HG02981 (cell line): ENCODE measurements around the gene SGTB.

Experiments used
- ATAC-seq: cut with Tn5 transposase; IDR thresholded peaks from one replicate; pipeline ENCODE4 v1.9.1; 2021; ENCODE audit warnings: mild to moderate bottlenecking, moderate library complexity; ENCODE audit not compliant: unreplicated experiment

Gene SGTB, protein sequence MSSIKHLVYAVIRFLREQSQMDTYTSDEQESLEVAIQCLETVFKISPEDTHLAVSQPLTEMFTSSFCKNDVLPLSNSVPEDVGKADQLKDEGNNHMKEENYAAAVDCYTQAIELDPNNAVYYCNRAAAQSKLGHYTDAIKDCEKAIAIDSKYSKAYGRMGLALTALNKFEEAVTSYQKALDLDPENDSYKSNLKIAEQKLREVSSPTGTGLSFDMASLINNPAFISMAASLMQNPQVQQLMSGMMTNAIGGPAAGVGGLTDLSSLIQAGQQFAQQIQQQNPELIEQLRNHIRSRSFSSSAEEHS

DNA sequence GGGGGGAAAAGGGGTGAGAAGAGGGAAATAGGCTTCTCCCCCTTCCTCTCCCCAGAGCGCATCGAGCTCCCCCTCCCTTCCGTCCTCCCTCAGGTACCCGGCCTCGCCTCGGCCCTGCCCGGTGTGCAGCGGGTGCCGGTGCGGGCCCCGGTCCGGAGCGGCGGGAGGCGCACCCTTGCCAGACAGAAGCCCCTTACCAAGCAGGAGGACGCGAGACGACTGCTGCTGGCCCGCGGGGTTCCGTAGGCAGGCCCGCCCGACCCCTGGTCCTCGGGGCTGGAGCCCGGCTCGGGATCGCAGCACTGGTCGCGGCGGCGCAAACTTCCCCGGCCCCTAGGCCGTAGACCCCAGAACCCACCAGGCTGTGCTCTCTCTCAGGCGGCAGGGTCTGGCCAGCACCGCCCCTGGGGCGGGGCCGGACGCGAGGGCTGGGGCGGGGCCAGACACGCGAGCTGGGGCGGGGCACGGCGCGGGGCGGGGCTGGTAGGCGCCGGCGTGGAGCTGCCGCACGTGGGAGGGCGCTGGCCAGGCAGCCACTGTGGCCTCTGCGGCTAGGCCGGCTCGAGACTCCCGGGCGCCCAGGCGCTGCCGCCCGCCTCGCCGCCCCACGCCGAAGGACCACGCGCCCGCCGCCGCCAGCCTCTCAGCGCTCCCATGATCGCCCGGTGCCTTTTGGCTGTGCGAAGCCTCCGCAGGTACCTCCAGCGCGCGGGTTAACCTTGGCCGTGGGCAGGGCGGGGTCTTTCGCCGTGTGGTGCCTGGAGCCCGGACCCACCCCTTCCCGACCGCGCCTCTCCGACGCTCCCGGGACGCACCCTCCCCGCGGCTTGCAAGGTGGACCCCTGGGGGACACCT, at the start of gene SGTB, which contains the start of gene NLN:
Gene SGTB (minus strand): TSS at position 390 of the 855 bp plus-strand sequence. CDS start 1,302 bp downstream, outside the sequence.
Gene NLN (plus strand): TSS at position 486 of the 855 bp plus-strand sequence. CDS start 169 bp downstream, at position 655.
- peak; percentile 90 for ATAC-seq

DNA sequence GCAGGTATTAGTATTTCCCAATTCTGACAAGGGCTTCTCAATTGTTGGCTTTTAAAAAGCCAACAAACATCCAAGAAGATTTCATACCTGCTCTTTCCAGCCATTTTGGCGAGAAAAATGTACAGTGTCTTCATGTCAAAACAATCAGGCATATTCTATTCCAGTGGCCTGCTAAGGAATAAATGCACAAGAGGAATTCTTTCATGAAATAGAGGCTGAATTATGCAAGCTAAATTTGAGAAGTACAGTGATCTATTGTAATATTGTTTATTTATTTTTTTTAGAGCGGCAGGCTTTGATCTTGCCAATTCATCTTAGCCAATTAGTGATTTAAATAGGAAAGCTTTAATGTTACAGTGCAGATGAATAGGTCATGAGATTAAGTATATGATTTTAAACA, 49.4 kb upstream of the SGTB start:
- no peak for ATAC-seq

DNA sequence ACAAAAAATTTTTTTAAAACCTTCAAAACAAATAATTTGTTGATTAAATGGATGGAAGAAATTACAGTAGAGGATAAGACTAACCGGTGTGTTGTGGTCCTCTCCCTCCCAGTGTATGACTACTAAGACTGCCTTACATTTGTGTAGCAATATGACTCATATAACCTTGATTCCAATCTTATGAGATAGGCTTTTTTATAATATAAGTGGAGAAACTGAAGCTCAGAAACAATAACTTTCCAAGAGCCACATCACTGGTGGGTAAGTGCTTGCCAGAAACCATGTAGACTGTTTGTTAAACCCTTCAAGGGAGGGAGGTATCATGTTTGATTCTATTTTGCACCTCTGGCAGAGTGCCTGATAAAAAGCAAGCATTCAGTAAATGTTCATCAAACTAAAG, 47.6 kb upstream of the SGTB start:
- ATAC-seq = no peak

DNA sequence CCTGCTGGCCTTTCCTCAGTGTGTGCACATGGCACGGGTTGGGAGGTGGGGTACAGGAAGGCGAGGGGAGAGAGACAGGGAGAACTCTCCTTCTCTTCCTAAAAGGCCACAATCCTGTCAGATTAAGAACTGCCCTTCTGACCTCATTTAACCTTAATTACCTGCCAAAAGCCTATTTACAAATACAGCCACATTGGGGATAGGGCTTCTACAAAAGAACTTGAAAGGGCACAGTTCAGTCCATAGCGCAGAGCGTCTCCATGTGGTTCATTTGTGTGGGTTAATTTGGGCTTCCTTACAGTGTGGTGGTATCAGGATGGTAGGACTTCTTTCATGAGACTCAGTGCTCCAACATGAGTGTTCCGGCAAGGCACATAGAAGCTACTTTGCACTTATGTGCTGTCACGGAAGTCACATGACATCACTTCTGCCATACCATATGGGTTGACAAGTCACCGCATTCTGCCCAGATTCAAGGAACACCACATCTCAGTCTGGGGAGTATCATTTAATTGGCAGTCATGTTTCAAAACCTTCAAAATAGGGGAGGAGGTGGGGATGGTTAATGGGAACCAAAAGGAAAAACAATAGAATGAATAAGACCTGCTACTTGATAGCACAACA, 46.9 kb upstream of the SGTB start:
- no peak for ATAC-seq

DNA sequence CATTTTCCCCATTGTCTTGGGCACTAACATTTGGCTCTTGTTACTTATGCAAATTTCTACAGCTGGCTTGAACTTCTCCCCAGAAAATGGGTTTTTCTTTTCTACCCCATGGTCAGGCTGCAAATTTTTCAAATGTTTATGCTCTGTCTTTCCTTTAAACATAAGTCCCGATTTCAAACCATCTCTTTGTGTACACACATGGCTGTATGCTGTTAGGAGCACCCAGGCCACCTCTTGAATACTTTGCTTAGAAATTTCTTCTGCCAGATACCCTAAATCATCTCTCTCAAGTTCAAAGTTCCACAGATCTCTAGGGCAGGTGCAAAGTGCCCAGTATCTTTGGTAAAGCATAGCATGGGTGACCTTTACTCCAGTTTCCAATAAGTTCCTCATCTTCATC, 45.7 kb upstream of the SGTB start:
- no peak for ATAC-seq

DNA sequence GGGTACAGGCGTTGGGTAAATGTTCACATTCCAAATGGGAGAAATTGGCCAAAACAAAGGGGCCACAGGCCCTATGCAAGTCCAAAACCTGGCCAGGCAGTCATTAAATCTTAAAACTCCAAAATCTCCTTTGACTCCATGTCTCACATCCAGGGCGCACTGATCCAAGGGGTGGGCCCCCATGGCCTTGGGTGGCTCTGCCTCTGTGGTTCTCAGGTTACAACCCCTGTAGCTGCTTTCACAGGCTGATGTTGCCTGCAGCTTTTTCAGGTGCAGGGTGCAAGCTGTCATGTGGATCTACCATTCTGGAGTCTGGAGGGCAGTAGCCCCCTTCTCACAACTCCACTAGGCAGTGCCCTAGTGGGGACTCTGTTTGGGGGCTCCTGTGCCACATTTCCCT, 44.9 kb upstream of the SGTB start:
- no peak for ATAC-seq

DNA sequence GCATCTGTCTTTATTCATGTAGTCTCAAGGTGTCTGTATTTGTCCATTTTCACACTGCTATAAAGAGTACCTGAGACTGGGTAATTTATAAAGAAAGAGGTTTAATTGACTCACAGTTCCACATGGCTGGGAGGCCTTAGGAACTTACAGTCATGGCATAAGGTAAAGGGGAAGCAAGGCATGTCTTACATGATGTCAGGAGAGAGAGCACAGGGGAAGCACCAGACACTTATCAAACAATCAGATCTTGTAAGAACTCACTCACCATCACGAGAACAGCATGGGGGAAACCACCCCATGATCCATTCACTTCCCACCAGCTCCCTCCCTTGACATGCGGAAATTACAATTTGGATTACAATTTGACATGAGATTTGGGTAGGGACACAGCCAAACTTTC, 44.3 kb upstream of the SGTB start:
- ATAC-seq = no peak

DNA sequence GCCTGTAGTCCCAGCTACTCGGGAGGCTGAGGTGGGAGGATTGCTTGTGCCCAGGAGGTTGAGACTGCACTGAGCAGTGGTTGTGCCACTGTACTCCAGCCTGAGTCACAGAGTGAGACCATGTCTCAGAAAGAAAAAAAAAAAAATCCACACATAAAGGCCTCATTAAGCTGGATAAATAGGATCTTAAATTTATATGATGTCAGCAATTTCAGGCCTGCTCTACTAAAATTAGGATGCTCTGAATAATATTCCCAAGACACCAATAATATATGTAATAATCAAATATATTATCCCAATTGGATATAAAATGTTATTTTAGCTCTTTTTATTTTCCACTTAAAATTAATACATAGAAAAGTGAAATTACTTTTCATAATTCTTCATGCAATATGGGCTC, 43.7 kb upstream of the SGTB start:
- no peak for ATAC-seq

DNA sequence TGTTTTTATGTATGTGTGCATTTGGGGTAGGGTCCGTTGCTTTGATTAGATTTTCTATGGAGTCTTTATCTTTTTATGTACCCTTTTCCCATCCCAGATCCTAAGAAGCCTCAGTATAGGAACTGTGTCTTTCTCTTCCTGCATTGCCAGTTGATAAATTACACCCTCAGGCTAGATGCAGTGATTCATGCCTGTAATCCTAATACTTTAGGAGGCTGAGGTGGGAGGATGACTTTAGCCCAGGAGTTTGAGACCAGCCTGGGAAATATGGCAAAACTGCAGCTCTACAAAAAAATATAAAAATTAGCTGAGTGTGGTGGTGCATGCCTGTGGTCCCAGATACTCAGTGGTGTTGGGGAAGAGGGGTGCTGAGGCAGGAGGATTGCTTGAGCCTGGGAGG, 40.3 kb upstream of the SGTB start:
- ATAC-seq = no peak

DNA sequence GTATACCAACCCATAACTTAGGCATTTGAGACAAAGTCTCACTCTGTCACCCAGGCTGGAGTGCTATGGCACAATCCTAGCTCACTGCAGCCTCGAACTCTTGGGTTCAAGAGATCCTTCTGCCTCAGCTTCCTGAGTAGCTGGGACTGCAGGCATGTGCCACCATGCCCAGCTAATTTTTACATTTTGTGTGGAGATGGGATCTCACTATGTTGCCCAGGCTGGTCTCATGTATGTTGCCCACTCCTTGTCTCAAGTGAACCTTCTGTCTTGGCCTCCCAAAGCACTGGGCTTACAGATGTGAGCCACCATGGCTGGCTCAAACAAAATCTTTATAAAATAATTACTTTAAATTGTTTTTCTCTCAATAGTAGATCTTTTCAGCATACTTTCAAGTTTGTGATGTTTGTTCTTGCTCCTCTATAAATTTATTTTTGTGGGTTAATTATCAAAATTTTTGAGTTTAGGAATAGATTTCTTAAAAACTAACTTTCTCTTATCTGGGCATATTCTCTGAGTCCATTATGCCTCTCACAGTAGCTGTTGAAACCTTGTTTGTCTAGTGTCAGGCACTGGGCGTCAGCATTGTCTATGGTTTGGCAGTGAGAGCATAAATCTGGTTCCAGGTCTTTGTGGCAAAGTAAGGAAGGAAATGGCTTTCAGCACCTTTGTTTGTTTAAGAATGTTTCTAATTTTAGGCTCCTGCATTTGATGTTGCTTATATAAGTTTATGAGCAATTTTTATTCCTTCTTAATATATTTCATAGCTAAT, 38.8 kb upstream of the SGTB start:
- ATAC-seq = peak; percentile 68

DNA sequence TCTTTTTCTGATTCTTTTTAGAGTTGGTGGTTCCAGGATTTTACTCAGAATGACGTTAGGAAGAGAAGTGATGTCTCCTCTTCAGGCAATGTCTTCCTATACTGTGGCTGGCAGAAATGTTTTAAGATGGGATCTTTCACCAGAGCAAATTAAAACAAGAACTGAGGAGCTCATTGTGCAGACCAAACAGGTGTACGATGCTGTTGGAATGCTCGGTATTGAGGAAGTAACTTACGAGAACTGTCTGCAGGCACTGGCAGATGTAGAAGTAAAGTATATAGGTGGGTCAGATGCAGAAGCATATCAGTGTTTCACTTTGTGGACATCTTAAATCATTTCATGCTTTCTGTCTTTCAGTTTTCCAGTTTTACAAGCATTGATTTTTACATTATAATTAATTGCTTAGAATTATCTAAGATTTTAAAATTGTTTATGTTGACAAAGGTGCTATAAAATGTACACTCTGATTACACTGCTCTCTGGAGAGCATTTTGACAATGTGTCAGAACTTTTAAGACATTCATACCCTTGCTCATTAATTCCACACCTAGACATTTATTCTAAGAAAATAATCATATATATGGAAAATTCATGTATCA, 36.7 kb upstream of the SGTB start:
- ATAC-seq = no peak

DNA sequence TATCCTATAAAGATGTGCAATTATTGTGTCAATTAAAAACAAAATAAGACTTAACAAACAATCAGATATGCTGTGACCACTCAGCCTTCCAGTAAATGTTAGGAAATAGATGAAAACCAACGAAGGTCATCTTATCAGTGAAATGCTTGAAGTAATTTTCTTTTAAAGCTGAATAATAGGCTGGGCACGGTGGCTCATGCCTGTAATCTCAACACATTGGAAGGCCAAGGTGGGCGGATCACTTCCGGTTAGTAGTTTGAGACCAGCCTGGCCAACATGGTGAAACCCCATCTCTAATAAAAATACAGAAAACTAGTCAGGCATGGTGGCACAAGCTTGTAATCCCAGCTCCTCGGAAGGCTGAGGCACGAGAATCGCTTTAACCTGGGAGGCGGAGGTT, 31.3 kb upstream of the SGTB start:
- no peak for ATAC-seq

DNA sequence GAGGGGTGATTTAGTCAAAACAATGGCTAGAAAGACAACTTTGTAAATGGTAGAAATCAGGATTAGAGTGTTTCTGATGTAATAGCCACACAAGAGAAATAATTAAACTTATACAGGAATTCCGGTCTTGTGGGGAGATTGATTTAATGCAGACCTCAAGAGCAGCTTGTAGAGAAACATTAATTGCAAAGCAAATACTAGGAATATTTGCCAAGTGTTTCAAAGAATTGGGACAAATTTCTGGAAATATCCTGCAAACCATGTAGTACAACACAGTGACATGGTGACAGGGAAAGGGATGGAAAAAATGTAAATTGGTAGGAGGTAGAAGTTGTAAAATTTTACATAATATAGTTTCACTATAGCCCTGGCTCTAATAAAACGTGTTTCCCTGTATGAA, 29.0 kb upstream of the SGTB start:
- no peak for ATAC-seq

DNA sequence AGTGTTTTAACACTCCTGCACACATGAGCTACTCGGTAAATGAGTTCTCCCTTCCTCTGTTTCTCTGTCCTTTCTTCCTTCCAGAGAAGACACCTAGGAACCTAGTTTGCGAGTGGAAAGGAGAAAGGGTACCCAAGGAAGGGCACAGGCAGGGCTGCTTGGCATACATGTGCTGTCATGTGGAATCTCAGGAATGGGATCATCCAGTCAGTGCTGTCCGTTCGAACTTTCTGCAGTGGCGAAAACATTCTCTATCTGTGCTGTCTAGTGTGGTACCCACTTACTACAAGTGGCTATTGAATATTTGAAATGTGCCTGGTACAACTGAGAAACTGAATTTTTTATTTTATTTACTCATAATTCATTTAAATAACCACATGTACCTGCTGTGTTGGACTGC, 28.0 kb upstream of the SGTB start:
- no peak for ATAC-seq

DNA sequence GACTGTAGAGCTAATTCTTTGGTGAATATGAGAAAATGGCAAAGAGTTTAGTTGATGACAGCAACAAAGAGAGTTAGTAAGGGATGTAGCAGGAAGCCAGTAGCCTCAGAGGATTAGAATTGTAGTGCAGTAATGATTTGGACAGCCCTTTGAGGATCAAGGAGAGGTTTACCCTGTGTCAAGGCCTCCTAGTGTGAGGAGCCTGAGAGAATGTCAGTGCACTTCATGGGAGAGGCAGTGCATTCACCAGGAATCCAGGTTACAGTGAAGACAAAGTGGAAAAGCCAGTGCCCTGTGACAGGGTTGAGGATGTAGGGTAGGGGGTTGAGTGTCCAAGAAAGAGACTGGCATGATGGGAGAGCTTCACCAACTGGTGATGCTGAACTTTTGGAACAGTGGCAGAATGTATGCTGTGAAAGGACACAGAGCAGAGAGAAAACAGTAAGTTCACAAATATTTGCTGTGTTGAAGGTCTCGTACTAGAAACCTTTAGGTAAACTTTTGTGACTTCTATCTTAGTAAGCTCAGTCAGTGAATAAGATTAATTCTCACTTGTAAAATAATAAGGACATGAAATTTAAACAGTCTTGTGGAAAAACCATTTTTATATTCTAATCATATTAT, 27.4 kb upstream of the SGTB start:
- no peak for ATAC-seq

DNA sequence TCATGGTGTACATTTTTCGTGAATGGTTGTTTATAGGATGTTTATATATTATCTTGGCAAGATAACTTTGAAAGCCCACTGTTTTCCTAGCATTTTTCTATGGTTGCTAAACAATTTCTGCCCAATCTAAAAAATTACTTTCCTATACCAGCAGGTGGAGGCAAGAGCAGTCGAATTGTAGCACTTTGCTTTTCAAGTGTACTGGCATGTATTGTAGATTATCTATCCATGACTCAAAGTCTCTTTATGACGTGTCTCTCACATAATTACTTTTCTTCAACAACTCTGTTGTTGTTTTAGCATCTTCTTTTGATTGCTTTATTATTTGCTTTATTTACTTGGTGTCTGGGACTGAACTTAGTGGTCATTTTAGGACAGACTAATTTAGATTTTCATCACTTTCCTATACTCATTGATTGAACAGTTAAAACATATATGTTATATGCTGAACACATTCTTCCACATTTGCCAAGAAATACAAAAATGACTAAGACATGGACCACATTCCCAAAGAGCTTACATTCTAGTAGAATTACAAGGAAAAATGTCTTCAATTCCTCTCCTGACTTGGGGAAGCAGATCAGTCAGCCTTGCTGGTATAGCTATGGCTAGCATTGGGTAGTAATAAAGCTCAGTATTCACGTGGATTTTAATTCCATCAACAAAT, 20.8 kb upstream of the SGTB start:
- ATAC-seq = peak; percentile 92

DNA sequence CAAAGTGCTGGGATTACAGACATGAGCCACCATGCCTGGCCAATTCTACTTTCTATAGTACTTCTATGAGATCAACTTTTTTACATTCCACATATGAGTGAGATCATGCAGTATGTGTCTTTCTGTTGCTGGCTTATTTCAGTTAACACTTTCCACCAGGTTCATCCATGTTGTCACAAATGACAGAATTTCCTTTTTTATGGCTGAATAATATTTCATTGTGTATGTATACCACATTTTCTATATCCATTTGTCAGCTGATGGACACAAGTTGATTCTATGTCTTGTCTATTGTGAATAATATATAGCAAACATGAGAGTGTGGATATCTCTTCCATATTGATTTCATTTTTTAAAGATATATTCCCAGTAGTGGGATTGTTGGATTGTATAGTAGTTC, 17.3 kb upstream of the SGTB start:
- no peak for ATAC-seq

DNA sequence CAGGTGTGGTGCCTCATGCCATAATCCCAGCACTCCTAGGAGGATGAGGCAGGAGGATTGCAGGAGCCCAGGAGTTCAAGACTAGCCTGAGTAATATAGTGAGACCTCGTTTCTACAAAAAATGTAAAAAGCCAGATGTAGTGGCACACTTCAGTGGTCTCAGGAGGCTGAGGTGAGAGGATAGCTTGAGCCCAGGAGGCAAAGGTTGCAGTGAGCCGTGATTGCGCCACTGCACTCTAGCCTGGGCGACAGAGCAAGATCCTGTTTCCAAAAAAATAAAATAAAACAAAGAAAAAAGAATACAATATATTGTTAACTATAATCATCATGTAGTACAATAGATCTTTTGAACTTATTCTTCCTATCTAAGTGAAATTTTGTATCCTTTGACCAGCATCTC, 16.4 kb upstream of the SGTB start:
- no peak for ATAC-seq

DNA sequence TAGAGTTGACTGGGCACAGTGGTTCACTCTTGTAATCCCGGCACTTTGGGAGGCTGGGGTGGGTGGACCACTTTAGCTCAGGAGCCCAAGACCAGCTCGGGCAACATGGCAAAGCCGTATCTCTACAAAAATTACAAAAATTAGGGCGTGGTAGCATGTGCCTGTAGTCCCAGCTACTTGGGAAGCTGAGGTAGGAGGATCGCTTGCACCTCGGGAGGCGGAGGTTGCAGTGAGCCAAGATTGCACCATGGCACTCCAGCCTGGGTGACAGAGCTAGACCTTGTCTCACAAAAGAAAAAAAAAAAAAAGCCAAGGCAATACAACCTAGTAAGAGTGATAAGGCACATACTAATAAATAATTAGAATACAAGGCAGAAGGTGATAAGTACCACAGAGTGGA, 15.9 kb upstream of the SGTB start:
- ATAC-seq = no peak

DNA sequence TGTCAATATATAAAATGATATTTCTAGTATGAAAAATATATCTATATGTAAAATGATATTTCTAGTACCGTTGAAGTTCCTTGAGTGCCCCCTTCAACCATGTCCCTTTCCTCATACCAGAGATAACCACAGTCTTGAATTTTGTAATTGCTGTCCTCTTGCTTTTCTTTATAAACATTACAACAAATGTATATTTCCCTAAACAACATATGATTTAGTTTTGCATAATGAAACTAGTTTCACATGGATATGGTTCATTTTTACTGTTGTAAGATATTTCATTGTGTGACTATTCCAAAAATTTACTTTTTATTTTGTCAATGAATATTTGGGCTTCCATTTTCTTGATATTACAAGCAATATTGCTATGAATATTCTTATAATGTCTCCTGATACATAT, 14.1 kb upstream of the SGTB start:
- ATAC-seq = no peak
